NB4 (cell line): ENCODE data around the gene SMPX.

Experiments used
- MYC ChIP-seq: IDR thresholded peaks from 2 replicates; pipeline ENCODE4 v1.6.1; 2011; ENCODE audit warnings: low read depth, low read length
- POLR2A ChIP-seq: IDR thresholded peaks from 2 replicates; pipeline ENCODE4 v1.6.1; 2011; ENCODE audit warnings: mild to moderate bottlenecking; ENCODE audit not compliant: insufficient read length; ENCODE audit errors: extremely low read depth
- TF ChIP-seq, protein P1 (sequence below): IDR thresholded peaks from one replicate; pipeline ENCODE4 v1.5.1; 2012; ENCODE audit warnings: low read depth, low read length
- TF ChIP-seq, protein P2 (sequence below): IDR thresholded peaks from 2 replicates; pipeline ENCODE4 v1.6.1; 2011; ENCODE audit warnings: low read depth, low read length

DNA sequence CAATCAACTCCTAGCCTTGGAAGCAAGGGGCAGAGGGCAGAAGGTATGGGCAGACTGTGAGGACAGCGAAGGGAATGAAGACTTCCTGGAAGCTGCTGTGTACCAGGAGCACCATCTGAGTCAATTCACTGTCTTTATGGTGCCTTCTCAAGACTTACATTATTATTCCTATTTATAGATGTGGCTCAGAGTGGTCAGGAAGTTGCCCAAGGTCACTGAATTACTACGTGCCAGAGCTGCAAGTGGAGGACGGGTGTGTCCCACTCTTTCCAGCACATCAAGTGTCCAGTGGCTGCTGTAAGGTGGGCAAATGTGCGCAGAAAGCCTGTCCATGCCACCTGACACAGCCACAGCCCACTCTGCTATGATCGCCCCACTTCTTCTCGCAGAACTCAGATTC lies 32.0 kb downstream of the SMPX start:
- TF ChIP-seq, protein P1, sequence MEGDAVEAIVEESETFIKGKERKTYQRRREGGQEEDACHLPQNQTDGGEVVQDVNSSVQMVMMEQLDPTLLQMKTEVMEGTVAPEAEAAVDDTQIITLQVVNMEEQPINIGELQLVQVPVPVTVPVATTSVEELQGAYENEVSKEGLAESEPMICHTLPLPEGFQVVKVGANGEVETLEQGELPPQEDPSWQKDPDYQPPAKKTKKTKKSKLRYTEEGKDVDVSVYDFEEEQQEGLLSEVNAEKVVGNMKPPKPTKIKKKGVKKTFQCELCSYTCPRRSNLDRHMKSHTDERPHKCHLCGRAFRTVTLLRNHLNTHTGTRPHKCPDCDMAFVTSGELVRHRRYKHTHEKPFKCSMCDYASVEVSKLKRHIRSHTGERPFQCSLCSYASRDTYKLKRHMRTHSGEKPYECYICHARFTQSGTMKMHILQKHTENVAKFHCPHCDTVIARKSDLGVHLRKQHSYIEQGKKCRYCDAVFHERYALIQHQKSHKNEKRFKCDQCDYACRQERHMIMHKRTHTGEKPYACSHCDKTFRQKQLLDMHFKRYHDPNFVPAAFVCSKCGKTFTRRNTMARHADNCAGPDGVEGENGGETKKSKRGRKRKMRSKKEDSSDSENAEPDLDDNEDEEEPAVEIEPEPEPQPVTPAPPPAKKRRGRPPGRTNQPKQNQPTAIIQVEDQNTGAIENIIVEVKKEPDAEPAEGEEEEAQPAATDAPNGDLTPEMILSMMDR, result no peak
- TF ChIP-seq POLR2A, result no peak
- TF ChIP-seq, protein P2, sequence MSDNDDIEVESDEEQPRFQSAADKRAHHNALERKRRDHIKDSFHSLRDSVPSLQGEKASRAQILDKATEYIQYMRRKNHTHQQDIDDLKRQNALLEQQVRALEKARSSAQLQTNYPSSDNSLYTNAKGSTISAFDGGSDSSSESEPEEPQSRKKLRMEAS, result no peak
- TF ChIP-seq MYC, result no peak
